HL-60 (cell line): ENCODE data around the gene UNC93A.

Experiments used
- DNase-seq, 2 experiments: peaks; one replicate each; pipeline ENCODE4 v3.0.0-alpha.2; 2010 to 2020; ENCODE audit warnings: low read depth in 1 of 2, low spot score in 1 of 2
- H3K27ac ChIP-seq: fragments of 250-450 bp; sonication (Bioruptor Pico); replicated peaks from 2 replicates; pipeline ENCODE4 v1.5.1; 2020; ENCODE audit warnings: mild to moderate bottlenecking, moderate library complexity
- H3K27me3 ChIP-seq: fragments of 250-450 bp; sonication (Bioruptor Pico); 2 replicates; pipeline ENCODE4 v1.5.1; 2021; ENCODE audit warnings: mild to moderate bottlenecking, moderate library complexity; ENCODE audit not compliant: insufficient read depth, poor library complexity, severe bottlenecking
- H3K4me3 ChIP-seq: replicated peaks from 2 replicates; pipeline ENCODE4 v1.5.1; 2011; ENCODE audit warnings: mild to moderate bottlenecking, control low read depth, low read length; ENCODE audit not compliant: insufficient read depth
- GABPA ChIP-seq: IDR thresholded peaks from 2 replicates; pipeline ENCODE4 v1.6.1; 2012; ENCODE audit warnings: low read depth
- POLR2AphosphoS5 ChIP-seq: IDR thresholded peaks from 2 replicates; pipeline ENCODE4 v1.6.1; 2012; ENCODE audit warnings: low read depth
- SPI1 ChIP-seq: IDR thresholded peaks from 2 replicates; pipeline ENCODE4 v1.6.1; 2012; ENCODE audit warnings: low read depth, mild to moderate bottlenecking, borderline replicate concordance
- TF ChIP-seq, protein P1 (sequence below): IDR thresholded peaks from one replicate; pipeline ENCODE4 v1.5.1; 2011; ENCODE audit warnings: low read length, control low read depth, inconsistent platforms; ENCODE audit not compliant: insufficient read depth
- TF ChIP-seq, protein P2 (sequence below): IDR thresholded peaks from 2 replicates; pipeline ENCODE4 v1.6.1; 2012; ENCODE audit warnings: low read depth; ENCODE audit not compliant: insufficient replicate concordance

The UNC93A gene

GRCh38 chr6:167274270-167274669, 16.8 kb upstream of the UNC93A start:
- H3K27ac ChIP-seq: no peak overlapping the region
- TF ChIP-seq, protein P1, sequence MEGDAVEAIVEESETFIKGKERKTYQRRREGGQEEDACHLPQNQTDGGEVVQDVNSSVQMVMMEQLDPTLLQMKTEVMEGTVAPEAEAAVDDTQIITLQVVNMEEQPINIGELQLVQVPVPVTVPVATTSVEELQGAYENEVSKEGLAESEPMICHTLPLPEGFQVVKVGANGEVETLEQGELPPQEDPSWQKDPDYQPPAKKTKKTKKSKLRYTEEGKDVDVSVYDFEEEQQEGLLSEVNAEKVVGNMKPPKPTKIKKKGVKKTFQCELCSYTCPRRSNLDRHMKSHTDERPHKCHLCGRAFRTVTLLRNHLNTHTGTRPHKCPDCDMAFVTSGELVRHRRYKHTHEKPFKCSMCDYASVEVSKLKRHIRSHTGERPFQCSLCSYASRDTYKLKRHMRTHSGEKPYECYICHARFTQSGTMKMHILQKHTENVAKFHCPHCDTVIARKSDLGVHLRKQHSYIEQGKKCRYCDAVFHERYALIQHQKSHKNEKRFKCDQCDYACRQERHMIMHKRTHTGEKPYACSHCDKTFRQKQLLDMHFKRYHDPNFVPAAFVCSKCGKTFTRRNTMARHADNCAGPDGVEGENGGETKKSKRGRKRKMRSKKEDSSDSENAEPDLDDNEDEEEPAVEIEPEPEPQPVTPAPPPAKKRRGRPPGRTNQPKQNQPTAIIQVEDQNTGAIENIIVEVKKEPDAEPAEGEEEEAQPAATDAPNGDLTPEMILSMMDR: no peak
- TF ChIP-seq, protein P2, sequence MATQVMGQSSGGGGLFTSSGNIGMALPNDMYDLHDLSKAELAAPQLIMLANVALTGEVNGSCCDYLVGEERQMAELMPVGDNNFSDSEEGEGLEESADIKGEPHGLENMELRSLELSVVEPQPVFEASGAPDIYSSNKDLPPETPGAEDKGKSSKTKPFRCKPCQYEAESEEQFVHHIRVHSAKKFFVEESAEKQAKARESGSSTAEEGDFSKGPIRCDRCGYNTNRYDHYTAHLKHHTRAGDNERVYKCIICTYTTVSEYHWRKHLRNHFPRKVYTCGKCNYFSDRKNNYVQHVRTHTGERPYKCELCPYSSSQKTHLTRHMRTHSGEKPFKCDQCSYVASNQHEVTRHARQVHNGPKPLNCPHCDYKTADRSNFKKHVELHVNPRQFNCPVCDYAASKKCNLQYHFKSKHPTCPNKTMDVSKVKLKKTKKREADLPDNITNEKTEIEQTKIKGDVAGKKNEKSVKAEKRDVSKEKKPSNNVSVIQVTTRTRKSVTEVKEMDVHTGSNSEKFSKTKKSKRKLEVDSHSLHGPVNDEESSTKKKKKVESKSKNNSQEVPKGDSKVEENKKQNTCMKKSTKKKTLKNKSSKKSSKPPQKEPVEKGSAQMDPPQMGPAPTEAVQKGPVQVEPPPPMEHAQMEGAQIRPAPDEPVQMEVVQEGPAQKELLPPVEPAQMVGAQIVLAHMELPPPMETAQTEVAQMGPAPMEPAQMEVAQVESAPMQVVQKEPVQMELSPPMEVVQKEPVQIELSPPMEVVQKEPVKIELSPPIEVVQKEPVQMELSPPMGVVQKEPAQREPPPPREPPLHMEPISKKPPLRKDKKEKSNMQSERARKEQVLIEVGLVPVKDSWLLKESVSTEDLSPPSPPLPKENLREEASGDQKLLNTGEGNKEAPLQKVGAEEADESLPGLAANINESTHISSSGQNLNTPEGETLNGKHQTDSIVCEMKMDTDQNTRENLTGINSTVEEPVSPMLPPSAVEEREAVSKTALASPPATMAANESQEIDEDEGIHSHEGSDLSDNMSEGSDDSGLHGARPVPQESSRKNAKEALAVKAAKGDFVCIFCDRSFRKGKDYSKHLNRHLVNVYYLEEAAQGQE: no peak
- TF ChIP-seq POLR2AphosphoS5: no peak
- no peak for TF ChIP-seq GABPA
- TF ChIP-seq SPI1: no peak
- DNase-seq: no peak
- no peak overlapping the region for H3K4me3 ChIP-seq
- peaks cover 2% of the 10 kb centered on the region for H3K27me3 ChIP-seq

DNA sequence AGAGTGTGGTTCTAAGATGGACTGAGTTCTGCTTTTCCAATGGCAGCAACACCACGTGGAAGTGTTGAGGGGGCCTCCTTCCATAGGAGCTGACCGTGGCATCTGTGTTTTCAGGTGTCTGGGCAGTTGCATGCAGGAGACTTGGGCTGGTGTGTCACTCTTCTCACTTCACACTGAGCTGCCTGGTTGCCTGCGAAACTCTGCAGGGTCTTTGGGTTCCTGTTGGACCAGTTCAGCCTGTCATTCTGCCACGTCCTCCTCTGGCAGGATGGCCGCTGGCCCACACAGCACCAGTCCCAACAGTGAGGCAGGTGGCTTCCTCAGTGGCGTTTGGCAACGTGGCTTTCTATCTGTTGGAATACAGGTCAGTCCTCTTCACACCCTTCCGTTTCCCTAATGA, 16.1 kb upstream of the UNC93A start:
- TF ChIP-seq POLR2AphosphoS5: no peak
- no peak for TF ChIP-seq GABPA
- TF ChIP-seq, protein P1: no peak
- TF ChIP-seq, protein P2: no peak
- no peak for TF ChIP-seq SPI1
- no peak for DNase-seq
- H3K27me3 ChIP-seq: peaks cover 5% of the 10 kb centered on the region
- H3K27ac ChIP-seq: no peak overlapping the region
- no peak overlapping the region for H3K4me3 ChIP-seq

GRCh38 chr6:167275436-167275835, 15.7 kb upstream of the UNC93A start:
- TF ChIP-seq GABPA: no peak
- TF ChIP-seq, protein P1: no peak
- TF ChIP-seq, protein P2: no peak
- no peak for TF ChIP-seq POLR2AphosphoS5
- no peak for TF ChIP-seq SPI1
- H3K27ac ChIP-seq: no peak overlapping the region
- DNase-seq: no peak

More at GRCh38 chr6:167275436-167275835, 15.7 kb upstream of the UNC93A start:
- Histone ChIP-seq H3K27me3 (peaks cover 5% of the 10 kb centered on the region), H3K4me3 (no peak overlapping the region)
